ENCODE measurements around the gene SAMD11. TPM values are rescaled to one million over a fixed set of nuclear protein-coding genes. Genes with fewer than 3 reads are reported as not detected.
A peak's percentile ranks its signal among the peaks of the same experiment; 100 is the strongest.

Gene SAMD11
- total RNA-seq, 1 donor from 2014 or later: 33.9 TPM

DNA sequence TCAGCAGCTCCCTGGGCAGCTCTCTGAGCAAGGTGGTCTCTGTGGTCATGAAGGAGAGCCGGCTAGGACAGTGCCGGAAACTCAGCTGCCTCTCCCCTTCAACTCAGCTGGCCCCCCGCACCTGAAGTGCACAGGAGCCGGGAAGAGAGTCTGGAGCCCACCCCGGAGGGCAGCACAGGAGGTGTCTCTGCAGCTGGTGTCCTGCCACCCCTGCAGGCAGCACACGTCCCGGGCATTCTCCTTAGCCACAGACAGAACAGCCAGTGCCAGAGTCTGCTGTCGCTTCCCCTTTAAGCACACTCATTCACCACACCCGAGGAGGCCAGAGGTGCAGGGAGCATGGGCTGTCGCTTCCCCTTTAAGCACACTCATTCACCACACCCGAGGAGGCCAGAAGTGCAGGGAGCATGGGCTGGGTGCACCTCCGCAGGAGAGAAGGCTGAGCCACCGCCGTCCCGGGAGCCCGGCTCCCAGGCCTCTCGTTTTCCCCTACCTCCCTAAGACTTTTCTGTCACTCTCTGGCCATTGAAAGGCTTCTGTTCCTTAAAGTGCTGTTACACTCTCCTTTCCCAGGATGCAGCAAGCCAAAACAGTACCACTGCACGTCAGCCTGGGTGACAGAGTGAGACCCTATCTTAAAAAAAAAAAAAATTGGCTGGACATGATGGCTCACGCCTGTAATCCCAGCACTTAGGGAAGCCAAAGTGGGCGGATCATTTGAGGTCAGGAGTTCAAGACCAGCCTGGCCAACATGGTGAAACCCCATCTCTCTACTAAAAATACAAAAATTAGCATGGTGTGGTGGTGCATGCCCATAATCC, 16.9 kb upstream of the SAMD11 start:
- H3K4me1 ChIP-seq: peaks cover 10% of the 10 kb centered on the region
- intact Hi-C loops (cut with DNase I): loop anchor here (5.0 kb wide), 1 partner anchor 55 kb away; the partner anchor contains the start of gene KLHL17
- H3K9me3 ChIP-seq: no peaks in the 10 kb centered on the region
- no peak overlapping the region for H3K27ac ChIP-seq
- no peaks in the 10 kb centered on the region for H3K27me3 ChIP-seq
- DNase-seq (ENCODE audit: extremely low spot score in 2 of 2): peak; percentile 81 to 87
- no peaks in the 10 kb centered on the region for H3K36me3 ChIP-seq
- H3K4me3 ChIP-seq: no peak overlapping the region
- TF ChIP-seq POLR2A (IDR thresholded peaks at IDR 0.05) (no peak), POLR2AphosphoS5 (IDR thresholded peaks at IDR 0.05; ENCODE audit: insufficient read depth in 1 of 2, low read depth in 1 of 2) (no peak)
- TF ChIP-seq, protein P1, sequence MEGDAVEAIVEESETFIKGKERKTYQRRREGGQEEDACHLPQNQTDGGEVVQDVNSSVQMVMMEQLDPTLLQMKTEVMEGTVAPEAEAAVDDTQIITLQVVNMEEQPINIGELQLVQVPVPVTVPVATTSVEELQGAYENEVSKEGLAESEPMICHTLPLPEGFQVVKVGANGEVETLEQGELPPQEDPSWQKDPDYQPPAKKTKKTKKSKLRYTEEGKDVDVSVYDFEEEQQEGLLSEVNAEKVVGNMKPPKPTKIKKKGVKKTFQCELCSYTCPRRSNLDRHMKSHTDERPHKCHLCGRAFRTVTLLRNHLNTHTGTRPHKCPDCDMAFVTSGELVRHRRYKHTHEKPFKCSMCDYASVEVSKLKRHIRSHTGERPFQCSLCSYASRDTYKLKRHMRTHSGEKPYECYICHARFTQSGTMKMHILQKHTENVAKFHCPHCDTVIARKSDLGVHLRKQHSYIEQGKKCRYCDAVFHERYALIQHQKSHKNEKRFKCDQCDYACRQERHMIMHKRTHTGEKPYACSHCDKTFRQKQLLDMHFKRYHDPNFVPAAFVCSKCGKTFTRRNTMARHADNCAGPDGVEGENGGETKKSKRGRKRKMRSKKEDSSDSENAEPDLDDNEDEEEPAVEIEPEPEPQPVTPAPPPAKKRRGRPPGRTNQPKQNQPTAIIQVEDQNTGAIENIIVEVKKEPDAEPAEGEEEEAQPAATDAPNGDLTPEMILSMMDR (IDR thresholded peaks at IDR 0.05): no peak

DNA sequence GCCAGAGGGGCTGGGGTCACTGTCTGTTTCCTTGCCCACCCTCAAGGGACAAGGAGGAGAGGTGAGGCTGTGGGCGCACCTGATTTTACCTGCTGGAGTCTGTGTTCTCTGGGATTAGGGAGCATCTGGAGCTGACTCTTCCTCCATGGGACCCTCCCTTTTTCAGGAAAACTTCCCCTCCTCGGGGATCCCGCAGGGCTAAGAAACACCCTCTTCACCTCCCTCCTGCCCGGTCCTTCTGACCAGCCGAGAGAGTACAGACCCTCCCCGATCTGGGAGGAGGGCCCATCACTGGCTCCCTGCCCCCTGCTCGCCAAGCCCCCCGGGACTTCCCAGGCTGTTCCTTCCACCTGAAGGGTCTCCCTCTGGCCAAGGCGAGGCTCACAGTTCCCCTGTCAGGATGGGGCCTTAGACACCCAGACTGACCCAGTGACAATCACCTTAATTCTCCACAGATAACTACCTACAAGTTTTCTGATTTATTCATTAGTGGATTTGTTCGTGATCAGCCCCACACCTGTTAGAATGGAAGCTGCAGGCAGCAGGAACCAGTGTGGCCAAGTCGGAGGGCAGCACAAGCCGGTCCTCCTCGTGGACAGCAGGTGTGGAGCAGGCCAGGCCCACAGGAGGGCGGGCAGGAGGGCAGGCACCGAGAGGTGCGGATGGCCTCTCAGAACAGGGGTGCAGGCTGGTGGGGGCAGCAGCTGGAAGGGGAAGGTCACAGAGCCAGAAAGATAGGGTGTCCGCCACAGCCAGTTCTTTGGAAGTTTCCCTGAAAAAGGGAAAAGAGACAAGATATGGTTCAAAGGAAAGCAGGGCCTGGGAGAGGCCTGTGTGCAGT, 15.9 kb upstream of the SAMD11 start:
- no peaks in the 10 kb centered on the region for H3K36me3 ChIP-seq
- peak in 1 of 2 donors; percentile 79 for DNase-seq (ENCODE audit: extremely low spot score in 2 of 2)
- intact Hi-C loops (cut with DNase I): loop anchor here (5.0 kb wide), 1 partner anchor 54 kb away; the partner anchor contains the start of gene KLHL17
- no peaks in the 10 kb centered on the region for H3K27me3 ChIP-seq
- H3K9me3 ChIP-seq: no peaks in the 10 kb centered on the region
- TF ChIP-seq POLR2A (IDR thresholded peaks at IDR 0.05): no peak
- TF ChIP-seq, protein P1 (IDR thresholded peaks at IDR 0.05): no peak
- TF ChIP-seq POLR2AphosphoS5 (IDR thresholded peaks at IDR 0.05; ENCODE audit: insufficient read depth in 1 of 2, low read depth in 1 of 2): no peak
- peaks cover 10% of the 10 kb centered on the region for H3K4me1 ChIP-seq
- no peak overlapping the region for H3K4me3 ChIP-seq
- H3K27ac ChIP-seq: no peak overlapping the region

DNA sequence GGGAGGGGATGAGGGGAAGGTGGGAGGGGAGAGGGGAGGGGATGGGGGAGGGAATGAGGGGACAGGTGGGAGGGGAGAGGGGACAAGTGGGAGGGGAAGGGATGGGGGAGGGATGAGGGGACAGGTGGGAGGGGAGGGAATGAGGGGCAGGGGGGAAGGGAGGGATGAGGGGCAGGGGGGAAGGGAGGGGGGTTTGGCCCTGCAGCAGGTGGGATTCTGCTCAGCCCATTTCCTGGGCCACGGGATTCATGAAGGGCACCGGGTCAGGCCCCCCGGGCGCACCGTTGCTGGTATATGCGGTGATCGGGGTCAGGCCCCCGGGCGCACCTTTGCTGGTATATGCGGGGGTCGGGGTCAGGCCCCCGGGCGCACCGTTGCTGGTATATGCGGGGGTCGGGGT, 15.1 kb upstream of the SAMD11 start:
- Histone ChIP-seq H3K4me3 (no peak overlapping the region), H3K27ac (no peak overlapping the region), H3K36me3 (no peaks in the 10 kb centered on the region), H3K9me3 (no peaks in the 10 kb centered on the region), H3K27me3 (no peaks in the 10 kb centered on the region), H3K4me1 (peaks cover 10% of the 10 kb centered on the region)
- TF ChIP-seq, protein P1 (IDR thresholded peaks at IDR 0.05): no peak
- TF ChIP-seq POLR2A (IDR thresholded peaks at IDR 0.05): no peak
- TF ChIP-seq POLR2AphosphoS5 (IDR thresholded peaks at IDR 0.05; ENCODE audit: insufficient read depth in 1 of 2, low read depth in 1 of 2): no peak
- DNase-seq (ENCODE audit: extremely low spot score in 2 of 2): no peak
- intact Hi-C loops (cut with DNase I): loop anchor here (5.0 kb wide), 1 partner anchor 54 kb away; the partner anchor contains the start of gene KLHL17

DNA sequence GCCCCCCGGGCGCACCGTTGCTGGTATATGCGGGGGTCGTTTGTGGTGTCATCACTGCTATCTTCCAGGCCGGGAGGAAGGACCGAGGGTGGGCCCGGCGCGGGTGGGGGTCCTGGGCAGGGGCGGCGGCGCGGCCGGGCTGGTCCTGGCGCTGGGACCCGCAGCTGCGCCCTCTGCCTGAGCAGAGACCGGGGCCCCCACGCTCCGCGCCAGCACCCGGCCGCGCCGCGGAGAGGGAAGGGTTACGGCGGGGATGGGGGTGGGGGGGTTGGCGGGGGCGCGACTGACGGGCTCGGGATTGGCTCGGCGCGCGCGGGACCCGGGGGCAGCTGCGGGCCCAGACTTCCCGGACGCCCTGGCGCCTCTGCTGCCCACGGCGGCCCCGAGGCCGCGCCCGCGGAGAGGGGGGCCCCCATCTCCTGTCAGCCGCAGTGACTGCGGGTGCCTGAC, 13.8 kb upstream of the SAMD11 start:
- no peak for DNase-seq (ENCODE audit: extremely low spot score in 2 of 2)
- no peak overlapping the region for H3K27ac ChIP-seq
- intact Hi-C loops (cut with DNase I): loop anchor here (5.0 kb wide), 1 partner anchor 52 kb away; the partner anchor contains the start of gene KLHL17
- H3K27me3 ChIP-seq: no peaks in the 10 kb centered on the region
- peak overlapping the region in 1 of 2 donors; percentile 25 for H3K4me3 ChIP-seq
- TF ChIP-seq POLR2AphosphoS5 (IDR thresholded peaks at IDR 0.05; ENCODE audit: insufficient read depth in 1 of 2, low read depth in 1 of 2): no peak
- no peak for TF ChIP-seq POLR2A (IDR thresholded peaks at IDR 0.05)
- TF ChIP-seq, protein P1 (IDR thresholded peaks at IDR 0.05): no peak
- H3K4me1 ChIP-seq: peaks cover 9% of the 10 kb centered on the region
- no peaks in the 10 kb centered on the region for H3K9me3 ChIP-seq
- no peaks in the 10 kb centered on the region for H3K36me3 ChIP-seq
